Hematopoietic multipotent progenitor cell treated with erythropoietin and hydrocortisone succinate and interleukin-3 and kit ligand, for 4 days (in vitro differentiated cells): ENCODE results near the gene CENPP.
A peak's percentile ranks its signal among the peaks of the same experiment; 100 is the strongest.

Source experiments
- DNase-seq: peaks from one replicate; pipeline ENCODE4 v3.0.0-alpha.2; 2015

The CENPP gene

DNA sequence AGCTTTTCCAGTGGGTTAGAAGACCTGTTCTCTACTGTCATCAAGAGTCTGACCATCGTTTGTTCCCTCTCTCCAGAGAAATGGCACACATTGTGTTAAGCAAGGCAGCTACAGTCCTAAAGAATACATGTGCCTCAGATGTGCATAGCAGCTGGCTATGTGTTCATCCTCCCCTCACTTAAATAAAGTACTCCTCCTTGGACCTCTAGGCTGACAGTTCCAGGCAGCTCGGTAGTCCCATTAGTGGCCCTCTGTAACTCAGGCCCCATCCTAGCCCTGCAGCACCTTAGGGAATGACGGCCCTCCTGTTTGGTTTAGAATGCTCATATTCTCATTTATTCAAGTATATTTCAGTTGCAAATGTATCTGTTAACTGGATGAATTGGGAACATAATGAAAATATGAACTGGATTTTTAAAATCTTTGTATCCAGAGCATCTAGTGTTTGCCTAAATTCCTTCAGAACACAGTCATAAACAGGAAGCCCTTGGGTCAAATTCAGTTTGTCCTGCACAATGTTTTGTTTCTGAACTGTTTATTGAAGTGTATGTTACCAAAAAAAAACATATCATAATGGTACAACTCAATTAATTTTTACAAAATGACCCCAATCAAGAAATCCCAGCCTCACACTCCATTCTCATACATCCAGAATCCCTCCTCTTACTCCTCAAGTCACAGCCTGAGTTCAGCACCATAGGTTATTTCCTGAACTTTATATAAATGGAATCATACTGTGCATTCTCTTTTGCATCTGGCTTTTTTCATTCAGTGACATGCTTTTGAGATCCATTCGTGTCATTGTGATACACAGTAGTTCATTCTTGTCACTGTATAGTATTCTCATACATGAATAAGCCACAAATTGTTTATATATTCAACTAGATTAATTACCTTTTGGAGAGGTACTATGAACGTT lies 158.1 kb downstream of the CENPP start:
- no peak for DNase-seq

DNA sequence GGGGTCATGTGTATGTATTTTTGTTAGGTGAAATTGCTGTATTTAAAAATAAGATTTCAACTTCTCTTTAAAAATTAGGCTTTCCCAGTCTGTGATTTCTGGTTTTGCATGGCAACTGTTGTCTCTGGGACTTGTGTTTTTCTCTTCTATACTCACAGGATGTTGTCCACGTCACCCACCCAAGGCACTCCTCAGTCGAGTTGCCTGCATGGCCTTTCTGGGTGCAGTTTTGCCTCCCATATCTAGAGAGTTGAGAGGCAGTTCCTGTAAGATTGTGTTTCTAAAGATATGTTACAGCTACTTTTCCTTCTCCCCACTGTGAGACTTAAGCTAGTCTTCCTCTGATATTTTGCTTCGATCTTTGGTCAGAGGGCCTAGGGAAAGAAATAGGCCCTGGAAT lies 158.8 kb downstream of the CENPP start:
- no peak for DNase-seq

- DNase-seq: peak; percentile 32
These were observed 160.6 kb downstream of the CENPP start for GRCh38 chr9:92486371-92486770.

DNA sequence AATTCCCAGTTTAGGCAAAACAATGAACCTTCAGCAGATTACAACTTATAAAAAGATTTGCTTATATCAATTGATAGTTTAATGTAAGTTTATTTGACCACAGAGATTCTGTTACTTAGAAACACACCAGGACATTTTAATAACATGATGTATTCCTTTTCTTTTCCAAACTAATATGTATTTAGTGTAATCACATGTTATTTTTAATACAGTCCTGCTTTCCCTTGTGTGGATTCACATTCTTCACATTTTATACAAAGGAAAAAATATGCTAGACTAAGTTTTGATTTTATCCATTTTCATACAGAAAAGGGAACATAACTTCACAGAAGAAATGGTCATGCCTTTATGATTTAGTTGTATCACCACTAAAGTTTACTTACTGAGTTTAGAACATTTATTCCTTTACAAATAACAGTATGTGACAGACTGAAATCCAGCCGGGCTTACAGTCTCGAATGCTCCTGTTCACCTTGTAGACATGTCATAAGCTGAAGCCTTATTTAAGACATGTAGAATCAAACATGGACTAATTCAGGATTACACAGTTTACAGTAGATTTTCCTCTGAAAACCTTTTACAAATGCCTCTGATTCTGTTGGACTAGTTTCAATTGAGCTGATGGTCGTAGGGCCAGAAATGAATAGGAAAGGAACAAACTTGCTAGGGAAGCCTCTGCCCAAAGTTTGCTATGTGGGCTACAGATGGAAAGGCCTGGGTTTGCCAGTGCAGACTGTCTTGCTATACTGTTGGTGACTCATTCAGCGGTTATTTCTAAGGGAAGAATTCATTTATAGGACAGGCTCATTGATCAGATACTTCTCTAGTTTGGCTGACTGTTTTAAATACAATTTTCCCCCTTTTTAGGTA lies 163.2 kb downstream of the CENPP start:
- DNase-seq: no peak

DNA sequence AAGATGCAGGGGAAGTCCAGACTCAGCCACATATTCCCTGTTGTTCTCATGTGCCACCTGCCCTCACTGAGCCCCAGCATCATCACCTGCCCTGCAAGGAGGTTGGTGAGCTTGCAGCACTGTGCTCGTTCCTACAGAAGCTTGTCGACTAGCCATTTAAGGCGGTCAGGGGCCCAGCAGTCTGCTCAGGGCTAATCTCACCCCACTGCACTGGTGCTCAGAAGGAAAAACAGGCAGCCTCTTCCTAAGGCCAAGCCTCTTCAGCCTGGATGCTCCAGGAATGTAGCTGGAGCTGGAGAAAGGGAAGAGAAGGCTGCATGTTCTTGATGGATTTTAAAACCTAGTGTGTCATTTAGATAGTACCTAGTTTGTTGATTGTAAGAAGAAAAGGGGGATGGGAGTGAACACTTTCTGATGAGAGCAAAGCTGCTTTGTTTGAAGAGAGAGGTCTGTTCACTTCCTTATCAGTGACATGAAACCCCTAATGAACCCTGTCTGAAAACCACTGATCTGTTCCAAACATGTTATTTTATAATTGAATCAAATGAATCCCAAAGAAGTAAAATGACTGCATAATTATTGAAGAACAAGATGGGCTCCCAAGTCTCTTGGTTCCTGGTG lies 167.1 kb downstream of the CENPP start:
- peak; percentile 33 for DNase-seq

DNA sequence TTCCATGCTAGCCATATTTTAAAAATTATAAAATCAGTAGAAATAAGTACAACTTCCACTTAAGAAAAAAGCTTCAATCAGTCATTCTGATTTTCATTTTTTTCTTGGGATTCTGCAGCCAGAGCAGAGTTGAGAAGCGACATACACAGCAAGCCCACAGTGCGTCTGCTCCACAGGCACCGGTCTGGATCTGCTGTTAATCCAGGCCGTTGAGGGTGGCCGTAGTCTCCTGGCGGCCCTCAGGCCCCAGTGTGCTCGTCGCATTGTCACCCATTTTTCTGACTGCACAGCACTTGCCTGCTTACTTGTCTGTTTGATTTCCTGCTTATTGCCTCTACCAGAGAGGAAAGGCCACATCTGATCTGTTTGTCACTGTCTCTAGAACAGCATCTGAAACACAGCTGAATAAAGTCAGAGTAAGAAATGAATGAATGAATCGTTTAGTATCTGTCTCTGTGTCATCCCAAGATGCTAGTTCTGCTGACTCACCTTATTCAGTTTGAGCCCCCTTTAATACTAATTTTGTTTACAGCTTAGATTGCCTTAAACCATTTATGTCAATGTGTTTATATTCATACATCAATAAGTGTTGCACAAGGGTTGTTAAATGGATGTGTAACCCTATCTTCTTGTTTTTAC lies 168.1 kb downstream of the CENPP start:
- no peak for DNase-seq

DNA sequence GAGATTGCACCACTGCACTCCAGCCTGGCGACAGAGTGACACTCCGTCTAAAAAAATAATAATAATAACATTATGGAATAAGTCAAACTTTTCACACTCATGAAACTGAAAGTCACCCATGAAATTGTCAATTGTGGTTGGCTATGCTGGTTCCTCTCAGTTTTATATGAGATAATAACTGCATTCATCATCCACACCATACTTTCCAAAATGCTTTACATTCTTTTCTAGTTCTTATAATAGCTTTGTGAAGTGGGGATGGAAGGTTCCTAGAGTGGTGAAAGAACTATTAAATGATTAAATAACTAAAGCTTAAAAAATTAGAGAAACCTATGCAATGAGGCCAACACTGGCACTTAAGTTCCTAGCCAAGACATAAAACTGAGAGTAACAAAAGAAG lies 169.1 kb downstream of the CENPP start:
- no peak for DNase-seq

DNA sequence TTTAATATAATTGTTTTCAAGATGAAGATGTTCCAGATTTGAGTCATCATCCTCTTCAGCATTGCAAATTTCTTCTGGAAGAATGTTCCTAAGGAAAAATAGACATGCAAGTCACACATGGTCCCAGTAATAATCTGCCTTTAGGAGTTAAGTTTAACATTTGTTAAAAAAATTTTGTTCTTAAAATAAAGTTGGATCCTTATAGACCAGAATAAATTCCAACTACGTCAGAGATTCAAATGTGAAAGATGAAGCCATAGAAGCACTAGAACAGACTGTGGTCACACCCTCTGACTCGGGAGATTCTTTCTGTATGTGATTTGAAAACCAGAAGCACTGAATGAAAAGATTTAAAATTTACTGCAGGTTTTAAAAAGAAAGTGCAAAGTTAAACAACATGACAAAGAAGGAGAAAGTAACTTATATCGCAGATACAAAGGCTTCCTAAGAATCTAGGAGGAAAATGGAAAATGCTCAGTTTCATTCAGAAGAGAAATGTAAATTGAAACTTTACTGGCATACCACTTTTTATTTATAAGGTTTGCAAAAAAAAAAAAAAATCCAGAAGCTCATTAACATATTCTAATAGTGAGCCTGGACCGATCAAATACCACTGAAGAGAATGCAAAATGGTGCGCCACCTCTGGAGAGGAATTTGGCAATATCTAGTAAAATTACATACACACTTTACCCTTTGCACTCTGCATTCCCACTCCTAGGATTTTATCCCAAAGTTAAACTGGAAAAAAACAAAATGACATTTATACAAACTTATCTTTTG lies 170.8 kb downstream of the CENPP start:
- DNase-seq: no peak

DNA sequence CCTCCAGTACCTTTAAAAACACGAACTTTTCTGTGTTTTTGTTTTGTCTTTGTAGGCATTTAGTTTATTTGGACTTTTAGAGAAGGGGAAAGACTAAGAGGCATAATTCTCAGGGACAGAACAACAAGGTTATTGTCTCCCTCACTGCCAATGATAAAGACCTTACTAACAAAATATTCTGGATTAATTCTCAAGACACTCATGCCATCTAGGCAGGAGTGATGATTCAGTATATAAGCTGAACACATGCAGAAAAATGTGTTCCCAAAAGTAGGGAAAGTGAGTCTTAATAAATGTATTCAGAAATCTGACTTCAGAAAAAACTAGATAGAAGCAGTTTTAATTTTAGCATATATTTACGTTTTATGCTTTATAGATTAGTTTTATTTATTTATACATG lies 173.9 kb downstream of the CENPP start:
- DNase-seq: no peak

GRCh38 chr9:92500725-92501124 lies 175.0 kb downstream of the CENPP start:
- no peak for DNase-seq

DNA sequence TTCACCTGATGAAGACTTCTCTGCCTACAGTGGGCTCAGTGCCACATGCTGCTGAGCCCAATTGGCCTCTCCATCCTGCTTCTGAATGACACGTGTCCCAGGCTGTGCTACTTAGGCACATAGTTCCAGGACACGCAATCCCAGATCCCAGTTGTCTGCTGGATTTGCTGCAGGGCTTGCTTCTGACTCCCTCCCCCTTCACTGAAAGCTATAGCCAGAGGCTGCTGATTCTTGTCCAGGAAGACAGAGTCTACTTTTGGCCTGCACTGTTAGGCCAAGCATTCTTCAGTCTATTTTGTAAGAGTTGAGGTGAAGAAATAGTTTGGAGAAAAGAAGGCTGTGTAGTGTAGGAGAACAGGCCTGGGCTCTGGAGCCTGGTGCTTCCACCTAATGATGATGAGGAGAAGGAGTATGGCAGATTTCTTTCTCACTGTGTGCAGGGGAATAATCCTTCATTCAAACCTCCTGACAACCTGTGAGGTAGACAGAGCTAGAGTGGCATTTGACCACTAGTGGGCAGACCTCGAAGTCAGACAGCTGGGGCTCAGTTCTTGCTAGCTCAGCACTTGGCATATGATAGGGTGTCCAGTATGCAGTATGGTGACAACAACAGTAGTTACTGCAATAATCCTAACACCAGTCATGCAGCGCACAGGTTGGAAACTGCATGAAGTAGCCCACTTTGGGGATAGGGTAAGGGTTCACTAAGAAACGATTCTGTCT lies 176.1 kb downstream of the CENPP start:
- DNase-seq: peak; percentile 73

- DNase-seq: peak; percentile 66
These were observed 177.4 kb downstream of the CENPP start for GRCh38 chr9:92503156-92503555.

DNA sequence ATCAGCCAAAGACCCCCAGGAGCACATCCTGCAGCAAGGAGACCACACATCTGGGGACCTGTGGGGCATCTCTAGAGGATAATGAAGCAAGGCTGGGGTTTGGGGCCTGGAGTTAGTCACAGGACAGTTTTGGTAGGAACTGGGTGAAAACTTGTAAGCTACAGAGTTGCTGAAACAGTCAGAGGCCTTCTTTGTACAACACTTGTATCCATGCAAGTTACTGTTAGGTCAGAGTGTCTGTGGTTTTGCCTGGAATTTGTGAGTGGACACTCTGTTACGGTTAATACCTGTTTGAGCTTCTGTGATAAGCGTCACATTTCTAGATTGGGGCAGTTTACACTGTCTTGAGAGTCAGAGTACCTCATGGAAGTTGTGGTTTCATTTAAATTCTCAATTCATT lies 179.1 kb downstream of the CENPP start:
- no peak for DNase-seq

DNA sequence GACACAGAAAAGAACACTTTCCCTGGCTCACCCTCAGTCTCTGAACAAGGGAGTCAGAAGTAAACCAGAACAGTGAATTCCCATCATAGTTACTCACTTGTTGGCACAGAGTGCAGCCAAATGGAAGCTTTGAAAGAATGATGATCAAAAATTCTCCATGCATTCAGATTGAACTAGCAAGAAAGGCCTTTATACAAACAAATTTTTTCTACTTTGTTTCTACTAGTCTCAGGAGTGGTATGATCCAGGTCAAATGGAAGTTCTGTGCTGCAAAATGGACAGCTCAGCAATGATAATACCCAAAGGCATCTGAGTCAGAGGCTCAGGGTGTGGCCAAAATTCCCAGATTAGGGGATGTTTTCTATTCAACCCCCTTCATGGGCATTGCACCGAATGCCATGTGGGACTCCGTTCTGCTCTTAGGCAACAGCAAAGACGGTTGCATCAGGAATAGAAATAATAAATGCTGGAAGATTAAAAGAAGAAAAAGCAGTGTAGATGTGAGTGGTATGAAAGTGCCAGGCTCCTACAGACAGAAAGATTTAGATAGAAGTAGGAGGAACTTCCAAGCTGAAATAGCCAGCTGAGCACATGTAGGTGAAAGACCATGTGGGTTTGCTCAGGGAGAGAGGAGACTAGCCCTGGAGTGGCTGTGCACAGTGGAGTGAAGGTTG lies 180.6 kb downstream of the CENPP start:
- no peak for DNase-seq

- no peak for DNase-seq
These were observed 181.3 kb downstream of the CENPP start for GRCh38 chr9:92507005-92507404.

DNA sequence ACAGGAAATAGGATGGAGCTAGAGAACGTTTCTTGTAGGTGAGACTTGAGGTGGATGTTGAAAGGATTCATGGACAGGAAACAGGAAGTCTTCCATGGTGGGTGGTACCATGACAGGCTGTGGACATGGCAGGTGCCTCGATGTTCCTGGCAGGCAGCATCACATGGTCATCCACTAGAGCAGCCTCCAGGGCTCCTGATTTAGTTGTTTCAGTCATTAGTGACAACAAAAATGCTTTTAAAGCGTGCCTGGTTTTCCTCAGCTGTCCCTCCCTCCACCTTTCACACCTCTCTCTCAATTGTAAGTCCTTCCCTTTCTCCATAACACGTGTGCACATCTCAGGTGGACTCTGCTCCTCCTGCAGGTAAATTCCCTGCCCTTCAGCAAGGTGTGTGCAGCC lies 181.7 kb downstream of the CENPP start:
- no peak for DNase-seq

GRCh38 chr9:92508018-92508820 lies 182.5 kb downstream of the CENPP start:
- no peak for DNase-seq

- DNase-seq: no peak
These were observed 183.3 kb downstream of the CENPP start for GRCh38 chr9:92509050-92509449.

DNA sequence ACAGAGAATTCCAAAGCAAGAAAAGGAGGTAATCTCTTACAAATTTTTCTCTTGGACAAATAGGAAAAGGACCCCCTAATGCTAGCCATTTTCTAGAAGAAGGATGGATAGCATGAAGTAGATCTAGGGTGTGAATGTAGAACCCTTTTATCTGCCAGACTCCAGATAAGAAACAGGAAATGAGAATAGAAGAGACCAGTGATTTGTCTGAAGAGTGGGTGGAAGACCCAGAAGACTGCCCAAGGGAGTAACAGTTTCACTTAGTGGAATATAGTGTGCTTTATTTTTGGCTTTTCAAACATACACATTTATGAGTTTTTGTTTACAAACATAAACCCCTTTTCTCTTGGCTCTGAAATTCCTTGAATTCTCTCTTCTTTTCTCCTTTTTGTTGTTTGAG lies 185.0 kb downstream of the CENPP start:
- DNase-seq: no peak

GRCh38 chr9:92512622-92513021 lies 186.9 kb downstream of the CENPP start:
- no peak for DNase-seq
